ENCODE measurements around the gene SIKE1.

GRCh38 chr1:114741963-114742746, 38.3 kb downstream of the SIKE1 start:
- TF ChIP-seq TSHZ2 (CRISPR knock-in tag; IDR thresholded peaks at IDR 0.05) (no peak), PATZ1 (CRISPR knock-in tag; IDR thresholded peaks at IDR 0.05; ENCODE audit: borderline replicate concordance) (no peak), ZNF8 (CRISPR knock-in tag; IDR thresholded peaks at IDR 0.05) (no peak), ISL1 (CRISPR knock-in tag; IDR thresholded peaks at IDR 0.05) (no peak), ZFP3 (CRISPR knock-in tag; IDR thresholded peaks at IDR 0.05) (no peak), RARB (CRISPR knock-in tag; IDR thresholded peaks at IDR 0.05) (no peak), ZFP30 (CRISPR knock-in tag; IDR thresholded peaks at IDR 0.05) (no peak), ZC3H10 (CRISPR knock-in tag; IDR thresholded peaks at IDR 0.05) (no peak), SNAI2 (CRISPR knock-in tag; IDR thresholded peaks at IDR 0.05) (no peak), CREB5 (CRISPR knock-in tag; IDR thresholded peaks at IDR 0.05; ENCODE audit: low read depth) (no peak)
